AG04450 (cell line): ENCODE data around the gene ADAMTSL2. TPM values are rescaled to one million over a fixed set of nuclear protein-coding genes. Genes with fewer than 3 reads are reported as not detected.

Experiments used
- CTCF ChIA-PET: fragments of 300-600, 350-600 bp; formaldehyde crosslinking; extraction: SDS; loops from one replicate; lab custom pipeline; 2022; ENCODE audit warnings: antibody characterized with exemption, inconsistent platforms; lab: Charles Lee
- POLR2A ChIA-PET: fragments of 350-600 bp; formaldehyde crosslinking; extraction: SDS; loops from one replicate; lab custom pipeline; 2021; ENCODE audit warnings: antibody characterized with exemption, inconsistent platforms; lab: Yijun Ruan, JAX
- DNase-seq: peaks from one replicate; pipeline ENCODE4 v3.0.0-alpha.2; 2011; ENCODE audit warnings: low read depth, low spot score
- H3K27ac ChIP-seq: one replicate; pipeline ENCODE4 v1.5.1; 2012; ENCODE audit warnings: low read depth, low read length, control low read depth
- H3K27me3 ChIP-seq: one replicate; pipeline ENCODE4 v1.6.0; 2012; ENCODE audit warnings: low read length; ENCODE audit not compliant: control insufficient read depth, insufficient read depth
- H3K4me3 ChIP-seq: 2 replicates; pipeline ENCODE4 v1.5.1; 2011; ENCODE audit warnings: mild to moderate bottlenecking, low read depth, low read length, control low read depth
- H3K9me3 ChIP-seq: 2 replicates; pipeline ENCODE4 v1.5.1; 2012; ENCODE audit warnings: low read length; ENCODE audit not compliant: control insufficient read depth, insufficient read depth
- CTCF ChIP-seq: IDR thresholded peaks from 2 replicates; pipeline ENCODE4 v1.5.1; 2011; ENCODE audit warnings: low read depth, low read length, control low read depth, inconsistent platforms
- polyA plus RNA-seq: library from polyadenylated mRNA; depleted of rRNA; stranded (reverse); fragments of >200 nt; gene quantifications from 2 replicates; pipeline ENCODE4 v1.2.3, GENCODE V29; 2011

ADAMTSL2 gene
- polyA plus RNA-seq, 1 experiment: not detected

DNA sequence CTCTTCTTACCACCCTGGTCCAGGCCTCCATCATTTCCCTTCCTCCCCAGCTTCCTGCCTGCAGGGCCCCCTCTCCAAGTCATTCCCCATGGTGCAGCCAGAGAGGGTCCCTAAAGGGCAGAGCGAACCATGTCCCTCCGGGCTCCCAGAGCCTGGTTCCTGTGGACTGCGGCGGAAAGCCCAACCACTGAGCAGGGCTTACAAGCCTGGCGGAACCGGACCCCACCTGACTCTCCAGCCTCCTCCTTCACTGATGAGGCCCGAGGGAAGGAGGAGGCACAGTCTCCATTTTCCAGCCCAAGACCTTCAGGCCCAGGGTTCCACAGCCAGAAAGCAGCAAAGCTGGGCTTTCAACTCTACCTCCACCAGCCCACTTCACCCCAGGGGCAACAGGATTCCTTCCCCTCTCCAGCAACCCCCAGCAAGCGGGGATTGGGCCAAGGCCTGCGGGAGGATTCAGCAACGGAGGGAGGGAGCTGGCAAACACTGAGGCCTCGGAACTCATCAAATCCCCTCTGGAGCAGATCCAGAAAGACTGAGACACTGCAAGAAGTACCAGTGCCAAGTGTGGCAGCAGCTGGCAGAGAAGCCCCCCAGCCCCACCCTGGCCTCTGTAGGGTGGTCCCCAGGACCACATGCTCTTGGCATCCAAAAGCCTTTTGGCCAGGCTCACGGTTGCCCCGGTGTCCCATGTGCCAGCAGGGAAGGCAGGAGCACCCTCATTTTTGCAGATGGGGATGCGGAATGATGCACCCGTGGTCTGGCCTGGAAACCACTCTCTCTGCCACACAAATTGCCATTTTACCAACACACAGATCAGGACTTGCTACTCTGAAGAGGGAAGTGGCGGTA is 71.6 kb downstream of the ADAMTSL2 start:
- Histone ChIP-seq H3K4me3 (no peak overlapping the region), H3K27me3 (peaks cover 52% of the 10 kb centered on the region), H3K27ac (no peak overlapping the region), H3K9me3 (no peaks in the 10 kb centered on the region)
- CTCF ChIA-PET: no interaction called here
- POLR2A ChIA-PET: no interaction called here
- TF ChIP-seq CTCF: no peak
- DNase-seq: no peak

DNA sequence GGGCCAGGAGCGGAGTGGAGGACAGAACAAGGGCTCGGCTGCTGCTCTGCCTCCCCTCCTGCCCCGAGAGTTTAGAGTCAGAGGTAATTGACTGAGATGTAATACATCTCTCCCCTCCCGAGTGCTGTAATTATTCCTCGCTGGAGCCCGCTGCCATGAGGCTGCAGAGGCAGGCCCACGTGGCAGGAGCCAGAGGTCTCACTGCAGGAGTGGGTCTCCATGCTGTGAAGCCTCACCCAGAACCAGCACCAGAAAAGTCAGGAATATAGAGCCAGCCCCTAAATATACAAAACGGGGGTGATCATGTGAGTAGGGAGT is 72.2 kb downstream of the ADAMTSL2 start:
- no peak for TF ChIP-seq CTCF
- Histone ChIP-seq H3K9me3 (no peaks in the 10 kb centered on the region), H3K27ac (no peak overlapping the region), H3K4me3 (no peak overlapping the region), H3K27me3 (peaks cover 55% of the 10 kb centered on the region)
- ChIA-PET POLR2A (no interaction called here), CTCF (no interaction called here)
- DNase-seq: no peak

- POLR2A ChIA-PET: no interaction called here
- Histone ChIP-seq H3K27ac (no peak overlapping the region), H3K9me3 (no peaks in the 10 kb centered on the region), H3K4me3 (no peak overlapping the region), H3K27me3 (peaks cover 55% of the 10 kb centered on the region)
- CTCF ChIA-PET: no interaction called here
- no peak for TF ChIP-seq CTCF
- DNase-seq: no peak
Measured at GRCh38 chr9:133607381-133607780, 72.9 kb downstream of the ADAMTSL2 start.

GRCh38 chr9:133607976-133608375 is 73.5 kb downstream of the ADAMTSL2 start:
- Histone ChIP-seq H3K9me3 (no peaks in the 10 kb centered on the region), H3K27ac (no peak overlapping the region), H3K27me3 (peaks cover 51% of the 10 kb centered on the region), H3K4me3 (no peak overlapping the region)
- CTCF ChIA-PET: no interaction called here
- TF ChIP-seq CTCF: no peak
- POLR2A ChIA-PET: no interaction called here
- no peak for DNase-seq

DNA sequence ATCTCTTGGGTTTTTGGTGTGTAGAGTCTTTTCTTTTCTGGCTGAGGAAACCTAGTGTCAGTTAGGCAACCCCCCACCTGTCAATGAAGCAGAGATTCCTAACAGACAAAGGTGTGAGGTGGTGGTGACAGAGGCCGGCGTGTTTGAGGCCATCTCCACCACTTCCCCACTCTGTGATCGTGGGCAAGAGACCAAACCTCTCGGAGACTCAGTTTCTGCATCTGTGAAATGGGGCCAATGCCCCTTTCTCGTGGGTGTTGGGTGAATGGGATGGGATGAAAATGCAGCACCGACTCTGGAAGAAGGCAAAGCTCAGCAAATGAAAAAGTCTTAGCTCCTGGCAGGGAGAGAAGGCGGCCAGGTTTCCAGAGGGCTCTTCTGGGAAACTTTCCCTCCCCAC is 73.9 kb downstream of the ADAMTSL2 start:
- Histone ChIP-seq H3K27ac (no peak overlapping the region), H3K9me3 (no peaks in the 10 kb centered on the region), H3K27me3 (peaks cover 47% of the 10 kb centered on the region), H3K4me3 (no peak overlapping the region)
- DNase-seq: no peak
- TF ChIP-seq CTCF: no peak
- ChIA-PET POLR2A (no interaction called here), CTCF (no interaction called here)
